H9 (cell line): ENCODE data around the gene RGS14. TPM values are rescaled to one million over a fixed set of nuclear protein-coding genes. Genes with fewer than 3 reads are reported as not detected.

Experiments
- DNase-seq: peaks from one replicate; pipeline ENCODE4 v3.0.0-alpha.2; 2017
- H2AFZ ChIP-seq: one replicate; pipeline ENCODE4 v1.6.1; 2013; ENCODE audit warnings: mild to moderate bottlenecking, low read length, control low read depth, moderate library complexity
- H2AK5ac ChIP-seq: 2 replicates; pipeline ENCODE4 v1.6.1; 2013; ENCODE audit warnings: low read length, control low read depth, mixed read lengths; ENCODE audit not compliant: insufficient read length
- H2BK120ac ChIP-seq: one replicate; pipeline ENCODE4 v1.6.1; 2013; ENCODE audit warnings: low read depth, mild to moderate bottlenecking, low read length, control low read depth, inconsistent platforms; ENCODE audit not compliant: poor library complexity, severe bottlenecking
- H2BK12ac ChIP-seq: 2 replicates; pipeline ENCODE4 v1.6.1; 2013; ENCODE audit warnings: low read length, control low read depth, mixed read lengths, low read depth; ENCODE audit not compliant: insufficient read length
- H2BK15ac ChIP-seq: 2 replicates; pipeline ENCODE4 v1.6.1; 2013; ENCODE audit warnings: low read depth, low read length, control low read depth
- H2BK20ac ChIP-seq: one replicate; pipeline ENCODE4 v1.6.1; 2013; ENCODE audit warnings: low read depth, mild to moderate bottlenecking, low read length, control low read depth, inconsistent platforms; ENCODE audit not compliant: poor library complexity, severe bottlenecking
- H2BK5ac ChIP-seq: 2 replicates; pipeline ENCODE4 v1.6.1; 2013; ENCODE audit warnings: low read length, control low read depth, mixed read lengths; ENCODE audit not compliant: insufficient read length
- H3K14ac ChIP-seq: 2 replicates; pipeline ENCODE4 v1.6.1; 2013; ENCODE audit warnings: low read length, control low read depth; ENCODE audit not compliant: insufficient read depth
- H3K18ac ChIP-seq: 2 replicates; pipeline ENCODE4 v1.6.1; 2013; ENCODE audit warnings: low read depth, mild to moderate bottlenecking, mixed read lengths, low read length, control low read depth; ENCODE audit not compliant: insufficient read length
- H3K23ac ChIP-seq: 2 replicates; pipeline ENCODE4 v1.6.1; 2013; ENCODE audit warnings: low read length, control low read depth, mixed read lengths, low read depth; ENCODE audit not compliant: insufficient read length
- H3K23me2 ChIP-seq: 2 replicates; pipeline ENCODE4 v1.6.1; 2013; ENCODE audit warnings: low read depth, mild to moderate bottlenecking, mixed read lengths, low read length, control low read depth; ENCODE audit not compliant: insufficient read length, poor library complexity, severe bottlenecking
- H3K27ac ChIP-seq: 2 replicates; pipeline ENCODE4 v1.5.1; 2013; ENCODE audit warnings: low read length, control low read depth, mixed read lengths, low read depth; ENCODE audit not compliant: insufficient read length
- H3K27me3 ChIP-seq: 2 replicates; pipeline ENCODE4 v1.6.1; 2013; ENCODE audit warnings: low read length, control low read depth, inconsistent platforms; ENCODE audit not compliant: insufficient read depth
- H3K4ac ChIP-seq: 2 replicates; pipeline ENCODE4 v1.6.1; 2013; ENCODE audit warnings: low read depth, mild to moderate bottlenecking, control low read depth, inconsistent platforms, low read length, moderate library complexity
- H3K4me1 ChIP-seq: 2 replicates; pipeline ENCODE4 v1.6.1; 2013; ENCODE audit warnings: low read length, control low read depth, inconsistent platforms; ENCODE audit not compliant: insufficient read depth
- H3K4me2 ChIP-seq: 2 replicates; pipeline ENCODE4 v1.6.1; 2013; ENCODE audit warnings: low read length, control low read depth, mixed read lengths; ENCODE audit not compliant: insufficient read length, insufficient read depth
- H3K56ac ChIP-seq: 2 replicates; pipeline ENCODE4 v1.6.1; 2013; ENCODE audit warnings: low read depth, mild to moderate bottlenecking, mixed read lengths, low read length, control low read depth; ENCODE audit not compliant: insufficient read length
- H3K79me1 ChIP-seq: 2 replicates; pipeline ENCODE4 v1.6.1; 2013; ENCODE audit warnings: low read depth, mild to moderate bottlenecking, moderate library complexity, low read length, control low read depth, inconsistent platforms; ENCODE audit not compliant: insufficient read depth, poor library complexity, severe bottlenecking
- H3K79me2 ChIP-seq: 2 replicates; pipeline ENCODE4 v1.6.1; 2013; ENCODE audit warnings: low read length, control low read depth, inconsistent platforms; ENCODE audit not compliant: insufficient read depth
- H3K9ac ChIP-seq: 2 replicates; pipeline ENCODE4 v1.6.1; 2013; ENCODE audit warnings: low read length, control low read depth, mixed read lengths; ENCODE audit not compliant: insufficient read length; ENCODE audit errors: extremely low read depth
- H3K9me3 ChIP-seq: one replicate; pipeline ENCODE4 v1.6.1; 2013; ENCODE audit warnings: low read depth, low read length, inconsistent platforms; ENCODE audit not compliant: control insufficient read depth
- H3T11ph ChIP-seq: one replicate; pipeline ENCODE4 v1.6.1; 2013; ENCODE audit warnings: mild to moderate bottlenecking, low read length, control low read depth, inconsistent platforms
- H4K20me1 ChIP-seq: one replicate; pipeline ENCODE4 v1.6.1; 2013; ENCODE audit not compliant: control insufficient read depth, insufficient read length, insufficient read depth
- H4K5ac ChIP-seq: 2 replicates; pipeline ENCODE4 v1.6.1; 2013; ENCODE audit warnings: low read depth, mild to moderate bottlenecking, mixed read lengths, low read length, control low read depth; ENCODE audit not compliant: insufficient read length
- H4K8ac ChIP-seq: replicated peaks from 2 replicates; pipeline ENCODE4 v1.6.1; 2013; ENCODE audit warnings: low read length, control low read depth, mixed read lengths, low read depth; ENCODE audit not compliant: insufficient read length
- H4K91ac ChIP-seq: 2 replicates; pipeline ENCODE4 v1.6.1; 2013; ENCODE audit warnings: low read depth, mild to moderate bottlenecking, moderate library complexity, mixed read lengths, low read length, control low read depth; ENCODE audit not compliant: insufficient read length
- H3K27ac Mint-ChIP-seq, 3 experiments: 2 replicates in 2 of 3; 3 replicates in 1 of 3; pipeline ENCODE4 v1.8.0; 2020 to 2021; ENCODE audit warnings: mixed read lengths in 3 of 3, mild to moderate bottlenecking in 1 of 3, moderate library complexity in 1 of 3
- H3K27me3 Mint-ChIP-seq: 2 replicates; pipeline ENCODE4 v1.8.0; 2021; ENCODE audit warnings: low read depth, mild to moderate bottlenecking, moderate library complexity, mixed read lengths
- H3K36me3 Mint-ChIP-seq, 3 experiments: 2 replicates in 2 of 3; 3 replicates in 1 of 3; pipeline ENCODE4 v1.8.0; 2020 to 2021; ENCODE audit warnings: low read depth in 3 of 3, mixed read lengths in 3 of 3; ENCODE audit not compliant: insufficient read depth in 1 of 3
- H3K4me1 Mint-ChIP-seq, 2 experiments: 2 replicates each; pipeline ENCODE4 v1.8.0; 2020; ENCODE audit warnings: mixed read lengths in 2 of 2
- H3K4me3 Mint-ChIP-seq, 2 experiments: 2 replicates in 1 of 2; 3 replicates in 1 of 2; pipeline ENCODE4 v1.8.0; 2020 to 2021; ENCODE audit warnings: mild to moderate bottlenecking in 2 of 2, mixed read lengths in 2 of 2, moderate library complexity in 1 of 2
- H3K9me3 Mint-ChIP-seq, 2 experiments: 2 replicates in 1 of 2; 3 replicates in 1 of 2; pipeline ENCODE4 v1.8.0; 2020; ENCODE audit warnings: mild to moderate bottlenecking in 2 of 2, mixed read lengths in 2 of 2, moderate library complexity in 1 of 2
- WGBS: extraction: QIAGEN DNeasy Blood & Tissue Kit; methylation state at CpG from one replicate; pipeline ENCODE4 v1.1.7; 2013; ENCODE audit warnings: missing lambda C conversion rate, low lambda C conversion rate, mixed read lengths; ENCODE audit not compliant: insufficient read length; ENCODE audit errors: extremely low coverage; 5-methylcytosine and 5-hydroxymethylcytosine counted together
- total RNA-seq: library from RNA; stranded (reverse); gene quantifications from 2 replicates; pipeline ENCODE4 v1.2.1, GENCODE V29; 2021
- TF ChIP-seq, protein P1 (sequence below): fragments of 200-600 bp; sonication (generic); conservative IDR thresholded peaks from 3 replicates; pipeline ENCODE4 v1.8.0; 2021; ENCODE audit warnings: antibody characterized with exemption, mild to moderate bottlenecking

RGS14 gene
- total RNA-seq, 1 experiment from 2014 or later, result 12.3 TPM

DNA sequence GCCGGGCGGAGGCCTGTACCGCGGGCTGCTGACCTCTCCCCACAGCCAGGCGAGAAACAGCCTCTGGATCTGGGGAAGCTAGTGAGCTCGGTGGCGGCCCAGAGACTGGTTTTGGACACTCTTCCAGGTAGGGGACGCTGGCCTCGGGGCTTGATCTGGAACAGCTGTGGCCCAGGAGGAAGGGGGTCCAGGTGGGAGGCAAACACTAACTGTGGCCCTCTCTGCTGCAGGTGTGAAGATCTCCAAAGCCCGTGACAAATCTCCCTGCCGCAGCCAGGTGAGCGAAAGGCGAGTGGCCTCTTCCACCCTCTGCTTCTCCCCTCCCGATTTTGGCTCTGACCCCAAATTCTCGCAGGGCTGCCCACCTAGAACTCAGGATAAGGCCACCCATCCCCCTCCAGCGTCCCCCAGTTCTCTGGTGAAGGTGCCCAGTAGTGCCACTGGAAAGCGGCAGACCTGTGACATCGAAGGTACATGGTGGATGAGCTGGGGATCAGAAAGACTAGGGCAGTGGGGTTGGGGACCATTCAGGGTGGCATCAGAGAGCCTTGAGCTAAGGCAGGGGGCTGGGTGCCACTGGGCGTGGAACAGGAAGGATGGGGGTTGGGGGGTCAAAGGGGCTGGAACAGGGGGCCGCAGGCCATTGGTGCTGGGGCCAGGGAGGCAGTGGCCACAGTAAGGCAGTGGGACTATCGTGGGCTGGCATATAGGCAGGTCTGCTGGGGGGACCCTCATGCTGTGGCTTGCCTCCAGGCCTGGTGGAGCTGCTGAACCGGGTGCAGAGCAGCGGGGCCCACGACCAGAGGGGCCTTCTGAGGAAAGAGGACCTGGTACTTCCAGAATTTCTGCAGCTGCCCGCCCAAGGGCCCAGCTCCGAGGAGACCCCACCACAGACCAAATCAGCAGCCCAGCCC, 13.7 kb downstream of the RGS14 start:
- H3K23me2 ChIP-seq, result peaks cover 10% of the 10 kb centered on the region
- H3K14ac ChIP-seq, result peak overlapping the region; percentile 37; the same call in 1 of the 2 replicates
- WGBS, result no CpG with 5 or more reads among the region's 26 CpGs
- no peak overlapping the region for H2BK20ac ChIP-seq
- no peaks in the 10 kb centered on the region for H3K9me3 ChIP-seq
- H2BK5ac ChIP-seq, result no peak overlapping the region
- peak overlapping the region; percentile 47 for H3K18ac ChIP-seq
- no peak overlapping the region for H3K27ac ChIP-seq
- no peak overlapping the region for H2BK12ac ChIP-seq
- no peaks in the 10 kb centered on the region for H3K79me2 ChIP-seq
- no peak overlapping the region for H3K23ac ChIP-seq
- TF ChIP-seq, protein P1, sequence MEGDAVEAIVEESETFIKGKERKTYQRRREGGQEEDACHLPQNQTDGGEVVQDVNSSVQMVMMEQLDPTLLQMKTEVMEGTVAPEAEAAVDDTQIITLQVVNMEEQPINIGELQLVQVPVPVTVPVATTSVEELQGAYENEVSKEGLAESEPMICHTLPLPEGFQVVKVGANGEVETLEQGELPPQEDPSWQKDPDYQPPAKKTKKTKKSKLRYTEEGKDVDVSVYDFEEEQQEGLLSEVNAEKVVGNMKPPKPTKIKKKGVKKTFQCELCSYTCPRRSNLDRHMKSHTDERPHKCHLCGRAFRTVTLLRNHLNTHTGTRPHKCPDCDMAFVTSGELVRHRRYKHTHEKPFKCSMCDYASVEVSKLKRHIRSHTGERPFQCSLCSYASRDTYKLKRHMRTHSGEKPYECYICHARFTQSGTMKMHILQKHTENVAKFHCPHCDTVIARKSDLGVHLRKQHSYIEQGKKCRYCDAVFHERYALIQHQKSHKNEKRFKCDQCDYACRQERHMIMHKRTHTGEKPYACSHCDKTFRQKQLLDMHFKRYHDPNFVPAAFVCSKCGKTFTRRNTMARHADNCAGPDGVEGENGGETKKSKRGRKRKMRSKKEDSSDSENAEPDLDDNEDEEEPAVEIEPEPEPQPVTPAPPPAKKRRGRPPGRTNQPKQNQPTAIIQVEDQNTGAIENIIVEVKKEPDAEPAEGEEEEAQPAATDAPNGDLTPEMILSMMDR, result no peak
- H2AK5ac ChIP-seq, result no peak overlapping the region
- H3K36me3 Mint-ChIP-seq, result peaks cover 8 to 22% (median 8%) of the 10 kb centered on the region in 3 experiments
- H4K20me1 ChIP-seq, result no peaks in the 10 kb centered on the region
- H4K8ac ChIP-seq, result no peak overlapping the region
- H3K9me3 Mint-ChIP-seq, result no peaks in the 10 kb centered on the region; a peak in 1 of 5 replicates
- H3K4me2 ChIP-seq, result peak overlapping the region; percentile 70
- H2AFZ ChIP-seq, result no peak overlapping the region
- H3K27ac Mint-ChIP-seq, result peak overlapping the region in 2 of 3 experiments; percentile 35 to 78; a peak in 1 of 7 replicates
- H3K9ac ChIP-seq, result peak overlapping the region; percentile 58
- H3K4me1 ChIP-seq, result peaks cover 6% of the 10 kb centered on the region; the same call in 1 of the 2 replicates
- no peak overlapping the region for H4K91ac ChIP-seq
- no peaks in the 10 kb centered on the region; the same call in 1 of the 2 replicates for H3K27me3 ChIP-seq
- no peak for DNase-seq
- no peak overlapping the region for H2BK120ac ChIP-seq
- H3K56ac ChIP-seq, result no peak overlapping the region
- H3K79me1 ChIP-seq, result no peaks in the 10 kb centered on the region
- H3K4me3 Mint-ChIP-seq, result peak overlapping the region; percentile 70 to 84
- H3K4ac ChIP-seq, result no peak overlapping the region
- H2BK15ac ChIP-seq, result no peak overlapping the region
- no peak overlapping the region for H4K5ac ChIP-seq
- H3K4me1 Mint-ChIP-seq, result peaks cover 33 to 58% of the 10 kb centered on the region in 2 experiments
- peaks cover 17% of the 10 kb centered on the region for H3K27me3 Mint-ChIP-seq
- H3T11ph ChIP-seq, result no peak overlapping the region
